OCI-LY3 (cell line): ENCODE measurements around the gene ETV6.

Source experiments
- H2AFZ ChIP-seq: fragments of 200-600, 300-600 bp; shearing (Covaris generic); 2 replicates; pipeline ENCODE4 v1.6.0; 2014; ENCODE audit warnings: antibody characterized with exemption, low read depth, low read length
- H3K27ac ChIP-seq: fragments of 200-600, 300-600 bp; sonication (generic); 2 replicates; pipeline ENCODE4 v1.5.1; 2014; ENCODE audit warnings: mild to moderate bottlenecking, low read length, moderate library complexity, mixed read lengths
- H3K27me3 ChIP-seq: fragments of 200-600, 300-600 bp; sonication (generic); 2 replicates; pipeline ENCODE4 v1.6.1; 2014; ENCODE audit warnings: low read depth, low read length, mixed read lengths
- H3K36me3 ChIP-seq: fragments of 200-600, 300-600 bp; sonication (generic); replicated peaks from 2 replicates; pipeline ENCODE3; 2014; ENCODE audit warnings: low read depth, low read length, mixed read lengths
- H3K4me1 ChIP-seq: fragments of 300-600, 200-600 bp; sonication (generic); 2 replicates; pipeline ENCODE4 v1.6.1; 2014; ENCODE audit warnings: low read length, mixed read lengths
- H3K4me2 ChIP-seq: fragments of 200-600, 300-600 bp; sonication (generic); 2 replicates; pipeline ENCODE4 v1.6.1; 2014; ENCODE audit warnings: low read length, mixed read lengths
- H3K4me3 ChIP-seq: fragments of 300-600, 200-600 bp; sonication (generic); 2 replicates; pipeline ENCODE4 v1.5.1; 2014; ENCODE audit warnings: antibody characterized with exemption, mild to moderate bottlenecking, low read length, moderate library complexity
- H3K79me2 ChIP-seq: fragments of 300-600, 200-600 bp; shearing (Covaris generic); 2 replicates; pipeline ENCODE4 v1.6.1; 2014; ENCODE audit warnings: mild to moderate bottlenecking, low read length, mixed read lengths
- H3K9ac ChIP-seq: fragments of 300-600, 200-600 bp; shearing (Covaris generic); 2 replicates; pipeline ENCODE4 v1.6.0; 2014; ENCODE audit warnings: mild to moderate bottlenecking, low read length, moderate library complexity
- H3K9me3 ChIP-seq: fragments of 200-600, 300-600 bp; shearing (Covaris generic); 2 replicates; pipeline ENCODE4 v1.6.1; 2014; ENCODE audit warnings: low read length, mixed read lengths; ENCODE audit not compliant: insufficient read depth
- H4K20me1 ChIP-seq: fragments of 200-600, 300-600 bp; sonication (generic); 2 replicates; pipeline ENCODE4 v1.6.1; 2016; ENCODE audit warnings: low read length, mixed read lengths; ENCODE audit not compliant: insufficient read depth
- EZH2phosphoT487 ChIP-seq: fragments of 200-600 bp; shearing (Covaris generic); IDR thresholded peaks from 2 replicates; pipeline ENCODE4 v1.6.1; 2018; ENCODE audit warnings: antibody characterized with exemption, mixed run types, low read depth
- TF ChIP-seq, protein P1 (sequence below): fragments of 200-600, 300-600 bp; sonication (generic); IDR thresholded peaks from 2 replicates; pipeline ENCODE4 v1.5.1; 2014; ENCODE audit warnings: antibody characterized with exemption, low read length, low read depth

The ETV6 gene

DNA sequence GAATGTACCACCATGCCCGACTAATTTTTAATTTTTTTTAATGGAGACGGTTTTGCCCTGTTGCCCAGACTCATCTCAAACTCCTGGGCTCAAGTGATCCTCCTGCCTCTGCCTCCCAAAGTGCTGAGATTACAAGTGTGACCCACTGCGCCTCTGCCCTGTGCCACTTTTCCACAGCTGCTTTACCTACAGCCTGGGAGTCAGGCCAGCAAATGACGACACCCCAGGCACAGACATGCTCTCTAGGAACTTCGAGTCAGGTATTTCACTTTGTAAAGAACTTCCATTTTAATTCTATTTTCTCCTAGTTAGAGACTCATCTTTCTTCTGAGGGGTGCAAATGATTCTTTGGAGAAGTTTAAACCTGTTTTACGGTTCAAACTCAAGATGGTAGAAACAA lies 89.0 kb downstream of the ETV6 start:
- no peaks in the 10 kb centered on the region for H3K9me3 ChIP-seq
- no peak overlapping the region for H3K4me3 ChIP-seq
- no peak overlapping the region for H3K4me2 ChIP-seq
- H4K20me1 ChIP-seq, result no peaks in the 10 kb centered on the region
- H3K4me1 ChIP-seq, result peaks cover 95% of the 10 kb centered on the region
- H3K79me2 ChIP-seq, result peaks cover 94% of the 10 kb centered on the region
- H3K9ac ChIP-seq, result no peak overlapping the region
- peaks cover 4% of the 10 kb centered on the region for H3K36me3 ChIP-seq
- no peak overlapping the region for H2AFZ ChIP-seq
- TF ChIP-seq, protein P1, sequence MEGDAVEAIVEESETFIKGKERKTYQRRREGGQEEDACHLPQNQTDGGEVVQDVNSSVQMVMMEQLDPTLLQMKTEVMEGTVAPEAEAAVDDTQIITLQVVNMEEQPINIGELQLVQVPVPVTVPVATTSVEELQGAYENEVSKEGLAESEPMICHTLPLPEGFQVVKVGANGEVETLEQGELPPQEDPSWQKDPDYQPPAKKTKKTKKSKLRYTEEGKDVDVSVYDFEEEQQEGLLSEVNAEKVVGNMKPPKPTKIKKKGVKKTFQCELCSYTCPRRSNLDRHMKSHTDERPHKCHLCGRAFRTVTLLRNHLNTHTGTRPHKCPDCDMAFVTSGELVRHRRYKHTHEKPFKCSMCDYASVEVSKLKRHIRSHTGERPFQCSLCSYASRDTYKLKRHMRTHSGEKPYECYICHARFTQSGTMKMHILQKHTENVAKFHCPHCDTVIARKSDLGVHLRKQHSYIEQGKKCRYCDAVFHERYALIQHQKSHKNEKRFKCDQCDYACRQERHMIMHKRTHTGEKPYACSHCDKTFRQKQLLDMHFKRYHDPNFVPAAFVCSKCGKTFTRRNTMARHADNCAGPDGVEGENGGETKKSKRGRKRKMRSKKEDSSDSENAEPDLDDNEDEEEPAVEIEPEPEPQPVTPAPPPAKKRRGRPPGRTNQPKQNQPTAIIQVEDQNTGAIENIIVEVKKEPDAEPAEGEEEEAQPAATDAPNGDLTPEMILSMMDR, result no peak
- no peak for TF ChIP-seq EZH2phosphoT487
- no peak overlapping the region for H3K27ac ChIP-seq
- H3K27me3 ChIP-seq, result no peaks in the 10 kb centered on the region

DNA sequence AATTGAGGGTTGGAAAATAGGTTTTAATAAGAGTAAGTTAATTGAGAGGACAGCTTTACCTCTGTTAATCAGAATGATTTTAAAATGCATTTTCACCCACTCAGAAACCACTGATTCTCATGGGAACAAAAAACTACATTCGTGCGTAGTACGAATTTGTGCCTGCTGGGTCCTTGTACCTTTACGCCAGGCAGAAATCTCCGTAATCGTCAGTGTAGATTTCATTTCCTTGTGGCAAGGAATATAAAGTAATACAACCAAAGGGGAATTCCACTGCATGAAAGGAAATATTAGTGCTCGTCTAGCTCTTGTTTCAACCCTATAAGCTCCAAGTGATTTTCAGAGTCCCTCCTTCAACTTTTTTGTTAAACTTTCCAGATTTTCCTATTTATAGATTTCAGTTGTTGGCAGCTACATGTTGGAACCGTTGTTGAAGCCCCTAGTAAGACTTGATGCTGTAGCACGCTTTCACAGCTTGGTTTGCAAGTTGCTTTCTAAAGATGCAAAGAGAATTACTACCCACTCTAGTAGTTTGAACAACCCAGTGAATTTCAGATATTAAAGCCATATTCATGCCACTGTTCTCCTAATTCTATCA lies 90.6 kb downstream of the ETV6 start:
- no peak for TF ChIP-seq EZH2phosphoT487
- TF ChIP-seq, protein P1, result no peak
- peak overlapping the region; percentile 65 for H3K4me2 ChIP-seq

DNA sequence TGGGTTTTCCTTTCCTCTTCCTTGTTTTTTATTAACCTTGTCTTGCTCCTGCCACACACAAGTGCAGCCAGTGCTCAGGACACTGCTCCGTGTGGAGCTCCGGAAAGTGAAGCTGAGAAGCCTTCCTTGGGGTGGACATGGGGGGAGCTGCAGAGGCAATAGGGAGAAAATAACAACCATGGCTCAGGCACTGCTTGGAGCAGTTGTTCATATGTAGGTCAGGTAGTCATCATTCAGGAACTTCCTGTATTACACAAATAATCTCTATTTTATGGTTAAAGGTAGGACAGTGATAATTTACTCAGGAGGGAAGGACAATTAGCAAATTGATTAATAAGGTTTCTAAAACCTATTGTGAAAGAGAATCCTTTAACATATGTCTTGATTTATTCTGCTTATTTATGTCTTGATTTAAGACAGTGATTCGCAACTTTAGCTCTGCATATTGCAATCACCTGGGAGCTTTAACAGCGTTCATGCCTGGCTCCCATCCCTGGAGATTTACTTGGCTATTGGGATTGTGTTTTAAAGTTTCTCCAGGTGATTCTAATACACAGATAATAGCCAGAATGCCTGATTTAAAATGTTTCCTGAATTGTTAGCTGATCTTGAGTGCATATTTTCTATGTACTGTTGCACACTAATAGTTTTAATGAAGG lies 92.1 kb downstream of the ETV6 start:
- Histone ChIP-seq H3K27ac (no peak overlapping the region), H3K4me1 (peaks cover 95% of the 10 kb centered on the region), H4K20me1 (no peaks in the 10 kb centered on the region), H3K9ac (no peak overlapping the region), H3K79me2 (peaks cover 97% of the 10 kb centered on the region), H3K9me3 (no peaks in the 10 kb centered on the region), H3K27me3 (no peaks in the 10 kb centered on the region), H3K4me2 (no peak overlapping the region), H3K4me3 (no peak overlapping the region), H2AFZ (no peak overlapping the region), H3K36me3 (no peaks in the 10 kb centered on the region)
- TF ChIP-seq, protein P1, result no peak

More for the DNA sequence above, 90.6 kb downstream of the ETV6 start:
- peaks cover 4% of the 10 kb centered on the region for H3K36me3 ChIP-seq
- H3K27me3 ChIP-seq, result no peaks in the 10 kb centered on the region
- H3K9ac ChIP-seq, result peak overlapping the region; percentile 21
- H3K9me3 ChIP-seq, result no peaks in the 10 kb centered on the region
- no peaks in the 10 kb centered on the region for H4K20me1 ChIP-seq
- no peak overlapping the region for H2AFZ ChIP-seq
- no peak overlapping the region for H3K27ac ChIP-seq
- H3K4me3 ChIP-seq, result peak overlapping the region; percentile 42
- H3K4me1 ChIP-seq, result peaks cover 95% of the 10 kb centered on the region
- peaks cover 97% of the 10 kb centered on the region for H3K79me2 ChIP-seq

DNA sequence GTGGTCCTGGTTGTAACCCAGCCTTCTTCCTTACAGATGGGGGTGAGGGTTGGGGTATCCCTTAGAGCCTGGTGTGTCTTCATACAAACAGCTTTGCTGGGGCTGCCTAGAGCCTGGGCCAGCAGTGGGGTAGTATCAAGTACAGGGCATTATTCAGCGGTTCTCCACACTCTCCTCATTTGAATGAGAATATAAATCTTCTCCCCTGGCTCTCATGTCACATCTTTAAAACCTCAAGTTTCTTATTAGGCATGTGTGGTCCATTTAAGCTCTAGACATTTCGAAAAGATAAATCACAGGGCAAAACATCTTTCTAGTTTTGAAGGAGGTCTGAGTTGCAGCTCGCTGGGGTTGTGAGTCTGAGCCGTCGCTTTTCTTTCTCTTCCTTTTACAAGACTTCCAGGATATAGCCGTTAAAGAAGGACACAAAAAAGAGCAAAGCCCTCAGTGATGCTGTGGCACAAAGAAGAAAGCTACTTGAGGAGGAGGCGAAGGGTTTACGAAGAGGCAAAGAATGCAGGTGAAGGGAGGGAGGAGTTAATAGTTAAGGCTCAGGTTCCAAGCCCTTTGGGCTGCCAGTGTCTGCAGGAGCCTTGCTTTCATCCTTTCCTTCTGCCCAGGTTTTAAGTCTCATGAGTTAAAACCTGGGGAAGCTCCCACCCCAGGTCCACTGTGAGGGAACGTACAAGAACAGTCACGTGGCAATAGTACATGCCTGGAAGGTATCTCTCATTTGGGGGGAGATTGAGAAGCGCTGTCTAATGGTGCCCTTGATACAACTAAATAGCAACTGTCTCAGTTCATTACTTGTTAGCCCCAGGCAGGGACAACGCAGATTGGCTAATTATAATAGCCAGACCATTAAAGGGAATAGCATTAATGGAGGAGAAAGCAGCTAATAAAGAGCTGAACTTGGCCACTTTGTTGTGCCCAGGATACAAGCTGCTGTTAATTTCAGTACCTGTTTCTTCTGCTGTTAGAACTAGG lies 94.2 kb downstream of the ETV6 start:
- peak overlapping the region; percentile 34 for H3K4me3 ChIP-seq
- H3K4me1 ChIP-seq, result peaks cover 97% of the 10 kb centered on the region
- H3K9me3 ChIP-seq, result no peaks in the 10 kb centered on the region
- no peaks in the 10 kb centered on the region for H4K20me1 ChIP-seq
- H3K9ac ChIP-seq, result peak overlapping the region; percentile 31; the same call in 1 of the 2 replicates
- H3K4me2 ChIP-seq, result peak overlapping the region; percentile 67
- H2AFZ ChIP-seq, result no peak overlapping the region
- TF ChIP-seq, protein P1, result no peak
- no peak for TF ChIP-seq EZH2phosphoT487
- peak overlapping the region; percentile 19 for H3K27ac ChIP-seq
- peaks cover 3% of the 10 kb centered on the region for H3K36me3 ChIP-seq
- no peaks in the 10 kb centered on the region for H3K27me3 ChIP-seq
- peaks cover 99% of the 10 kb centered on the region for H3K79me2 ChIP-seq
